ENCODE measurements around the gene TRAF4.

DNA sequence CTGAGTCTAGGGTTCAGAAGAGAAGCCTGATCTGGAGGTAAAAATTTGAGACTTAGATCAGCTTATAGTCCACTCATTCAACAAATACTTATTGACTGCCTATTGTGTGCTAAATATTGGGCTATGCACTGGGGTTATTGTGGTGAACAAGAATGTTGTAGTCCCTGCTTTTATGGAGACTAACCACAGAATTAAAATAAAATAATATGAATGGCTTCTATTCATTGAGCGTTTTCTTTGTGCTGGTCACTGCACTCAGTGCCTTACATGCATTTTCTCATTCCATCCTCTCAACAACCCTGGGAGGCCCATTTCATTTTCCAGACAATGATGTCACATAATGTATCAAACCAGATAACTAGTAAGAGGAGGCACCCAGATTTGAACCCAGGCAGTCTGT lies 10.5 kb upstream of the TRAF4 start:
- TF ChIP-seq, protein P1, sequence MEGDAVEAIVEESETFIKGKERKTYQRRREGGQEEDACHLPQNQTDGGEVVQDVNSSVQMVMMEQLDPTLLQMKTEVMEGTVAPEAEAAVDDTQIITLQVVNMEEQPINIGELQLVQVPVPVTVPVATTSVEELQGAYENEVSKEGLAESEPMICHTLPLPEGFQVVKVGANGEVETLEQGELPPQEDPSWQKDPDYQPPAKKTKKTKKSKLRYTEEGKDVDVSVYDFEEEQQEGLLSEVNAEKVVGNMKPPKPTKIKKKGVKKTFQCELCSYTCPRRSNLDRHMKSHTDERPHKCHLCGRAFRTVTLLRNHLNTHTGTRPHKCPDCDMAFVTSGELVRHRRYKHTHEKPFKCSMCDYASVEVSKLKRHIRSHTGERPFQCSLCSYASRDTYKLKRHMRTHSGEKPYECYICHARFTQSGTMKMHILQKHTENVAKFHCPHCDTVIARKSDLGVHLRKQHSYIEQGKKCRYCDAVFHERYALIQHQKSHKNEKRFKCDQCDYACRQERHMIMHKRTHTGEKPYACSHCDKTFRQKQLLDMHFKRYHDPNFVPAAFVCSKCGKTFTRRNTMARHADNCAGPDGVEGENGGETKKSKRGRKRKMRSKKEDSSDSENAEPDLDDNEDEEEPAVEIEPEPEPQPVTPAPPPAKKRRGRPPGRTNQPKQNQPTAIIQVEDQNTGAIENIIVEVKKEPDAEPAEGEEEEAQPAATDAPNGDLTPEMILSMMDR (optimal IDR thresholded peaks at IDR 0.05 in 1 of 3, IDR thresholded peaks at IDR 0.05 in 1 of 3, conservative IDR thresholded peaks at IDR 0.05 in 1 of 3; ENCODE audit: extremely low read depth in 1 of 3, insufficient read depth in 2 of 3, low read length in 3 of 3) = no peak
- TF ChIP-seq EZH2 (IDR thresholded peaks at IDR 0.05; ENCODE audit: low read length) = no peak
